HT1080 (cell line): ENCODE results near the gene MYH7B. TPM values are rescaled to one million over a fixed set of nuclear protein-coding genes. Genes with fewer than 3 reads are reported as not detected.

Experiments used
- DNase-seq: peaks from one replicate; pipeline ENCODE4 v3.0.0-alpha.2; 2015; ENCODE audit warnings: low read depth
- total RNA-seq: library from RNA; depleted of rRNA; stranded (reverse); fragments of >200 nt; shearing (Covaris generic); gene quantifications from 2 replicates; pipeline ENCODE4 v1.2.3, GENCODE V29; 2014

The MYH7B gene
- total RNA-seq, 1 experiment from 2014 or later = not detected

- DNase-seq = no peak
These were observed 34.6 kb downstream of the MYH7B start for GRCh38 chr20:34990231-34990630.

- no peak for DNase-seq
These were observed 35.1 kb downstream of the MYH7B start for GRCh38 chr20:34990661-34991214.

- no peak for DNase-seq
These were observed 37.2 kb downstream of the MYH7B start for GRCh38 chr20:34992751-34993417.

DNA sequence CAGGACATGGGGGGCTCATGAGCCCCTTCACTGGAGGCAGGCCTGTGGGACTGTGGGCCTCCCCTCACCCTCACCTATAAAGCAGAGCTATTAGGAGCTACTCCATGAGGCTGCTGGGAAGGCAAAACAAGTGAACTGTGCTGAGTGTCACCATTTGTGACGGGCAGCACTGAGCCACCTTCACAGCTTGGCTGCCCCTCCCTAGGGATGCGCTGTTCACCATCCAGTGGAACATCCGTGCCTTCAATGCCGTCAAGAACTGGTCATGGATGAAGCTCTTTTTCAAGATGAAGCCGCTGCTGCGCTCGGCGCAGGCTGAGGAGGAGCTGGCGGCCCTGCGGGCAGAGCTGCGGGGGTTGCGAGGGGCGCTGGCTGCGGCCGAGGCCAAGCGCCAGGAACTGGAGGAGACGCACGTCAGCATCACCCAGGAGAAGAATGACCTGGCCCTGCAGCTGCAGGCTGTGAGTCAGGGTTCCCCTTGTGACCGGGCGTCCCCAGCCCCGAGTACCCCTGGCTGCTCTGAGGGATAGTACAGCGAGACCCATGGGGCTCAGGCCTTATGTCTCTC is 38.4 kb downstream of the MYH7B start:
- DNase-seq = no peak

GRCh38 chr20:34994509-34995131 is 39.0 kb downstream of the MYH7B start:
- no peak for DNase-seq

DNA sequence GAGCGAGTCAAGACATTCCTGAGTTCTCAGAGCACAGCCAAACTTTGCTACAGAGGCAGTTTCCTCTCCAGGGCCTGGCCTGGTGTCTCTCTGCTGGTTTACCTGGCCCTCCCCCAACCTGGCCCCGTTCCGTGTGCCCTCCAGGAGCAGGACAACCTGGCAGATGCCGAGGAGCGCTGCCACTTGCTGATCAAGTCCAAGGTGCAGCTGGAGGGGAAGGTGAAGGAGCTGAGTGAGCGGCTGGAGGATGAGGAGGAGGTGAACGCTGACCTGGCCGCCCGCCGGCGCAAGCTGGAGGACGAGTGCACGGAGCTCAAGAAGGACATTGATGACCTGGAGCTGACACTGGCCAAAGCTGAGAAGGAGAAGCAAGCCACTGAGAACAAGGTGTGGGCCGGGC is 39.5 kb downstream of the MYH7B start:
- no peak for DNase-seq

DNA sequence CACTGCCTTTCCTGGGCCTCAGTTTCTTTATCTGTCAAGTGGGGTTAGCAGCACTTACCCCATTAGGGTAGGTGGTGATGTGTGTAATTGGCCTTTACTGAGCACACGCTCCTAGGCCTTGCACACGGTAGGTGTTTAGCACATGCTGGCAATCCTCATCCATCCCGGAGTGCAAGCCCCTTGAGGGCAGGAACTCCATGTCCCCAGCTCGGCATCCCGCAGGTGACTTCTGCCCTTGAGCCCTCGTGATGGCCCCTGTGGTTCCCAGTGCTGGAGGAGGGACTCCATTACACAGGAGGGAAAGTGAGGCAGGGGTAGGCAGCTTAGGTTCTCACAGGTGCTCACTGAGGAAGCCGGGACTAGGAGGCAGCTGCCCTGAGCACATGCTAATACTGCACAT is 40.0 kb downstream of the MYH7B start:
- no peak for DNase-seq

- no peak for DNase-seq
These were observed 40.8 kb downstream of the MYH7B start for GRCh38 chr20:34996243-34997028.

- no peak for DNase-seq
These were observed 41.5 kb downstream of the MYH7B start for GRCh38 chr20:34997131-34997561.

DNA sequence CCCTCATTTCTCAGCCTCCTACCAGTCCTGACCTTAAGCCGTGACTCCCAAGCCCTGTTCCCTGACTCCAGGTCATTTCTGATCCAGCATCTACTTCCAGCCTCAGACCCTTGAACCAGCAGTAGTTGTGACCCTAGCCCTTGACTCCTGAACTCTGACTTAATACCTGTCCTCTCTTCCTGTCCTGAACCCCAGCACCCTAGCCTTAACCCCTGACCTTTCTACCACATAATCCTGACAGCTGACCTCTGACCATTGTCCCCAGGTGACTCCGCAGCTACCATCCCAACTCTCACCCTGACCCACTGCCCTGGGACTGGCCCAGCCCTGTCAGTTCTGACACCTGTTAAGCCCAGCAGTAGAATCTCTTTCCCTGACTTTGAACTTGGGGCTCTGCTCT is 42.1 kb downstream of the MYH7B start:
- DNase-seq = no peak

- DNase-seq = no peak
These were observed 42.8 kb downstream of the MYH7B start for GRCh38 chr20:34998331-34998950.

- no peak for DNase-seq
These were observed 43.4 kb downstream of the MYH7B start for GRCh38 chr20:34999021-34999451.

DNA sequence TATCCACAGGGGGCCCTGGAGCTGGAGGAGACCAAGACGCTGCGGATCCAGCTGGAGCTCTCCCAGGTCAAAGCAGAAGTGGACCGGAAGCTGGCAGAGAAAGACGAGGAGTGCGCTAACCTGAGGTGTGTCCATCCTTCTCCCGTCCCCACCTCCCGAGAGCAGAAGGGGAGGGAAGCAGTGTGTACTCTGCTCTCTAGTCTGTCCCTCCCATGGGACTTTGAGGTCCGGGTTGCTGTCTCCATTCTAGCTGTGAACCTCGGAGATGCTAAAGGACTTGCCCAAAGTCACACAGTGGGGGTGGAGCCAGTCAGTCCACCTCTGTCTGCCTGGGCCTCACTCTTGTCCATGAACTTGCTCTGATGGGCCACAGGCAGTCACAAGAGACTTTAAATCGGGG is 44.1 kb downstream of the MYH7B start:
- no peak for DNase-seq

- DNase-seq = no peak
These were observed 44.7 kb downstream of the MYH7B start for GRCh38 chr20:35000311-35000921.

DNA sequence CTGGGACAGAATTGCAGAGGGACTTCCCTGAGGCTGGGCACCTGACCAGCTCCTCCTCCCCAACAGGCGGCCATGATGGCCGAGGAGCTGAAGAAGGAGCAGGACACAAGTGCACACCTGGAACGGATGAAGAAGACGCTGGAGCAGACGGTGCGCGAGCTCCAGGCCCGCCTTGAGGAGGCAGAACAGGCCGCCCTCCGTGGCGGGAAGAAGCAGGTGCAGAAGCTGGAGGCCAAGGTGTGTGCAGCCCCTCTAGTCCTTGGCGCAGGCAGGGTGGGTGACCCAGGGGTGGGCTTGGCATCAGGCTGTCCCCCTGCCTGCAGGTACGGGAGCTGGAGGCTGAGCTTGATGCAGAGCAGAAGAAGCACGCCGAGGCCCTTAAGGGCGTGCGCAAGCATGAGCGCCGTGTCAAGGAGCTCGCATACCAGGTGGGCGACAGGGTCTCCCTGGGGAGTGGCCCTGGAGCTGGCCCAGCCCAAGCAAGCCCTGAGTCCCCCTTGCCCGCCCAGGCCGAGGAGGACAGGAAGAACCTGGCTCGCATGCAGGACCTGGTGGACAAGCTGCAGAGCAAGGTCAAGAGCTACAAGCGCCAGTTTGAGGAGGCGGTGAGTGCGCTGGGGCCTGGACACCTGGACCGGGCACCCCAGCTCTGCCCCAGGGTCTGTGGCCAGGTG is 45.4 kb downstream of the MYH7B start:
- no peak for DNase-seq

DNA sequence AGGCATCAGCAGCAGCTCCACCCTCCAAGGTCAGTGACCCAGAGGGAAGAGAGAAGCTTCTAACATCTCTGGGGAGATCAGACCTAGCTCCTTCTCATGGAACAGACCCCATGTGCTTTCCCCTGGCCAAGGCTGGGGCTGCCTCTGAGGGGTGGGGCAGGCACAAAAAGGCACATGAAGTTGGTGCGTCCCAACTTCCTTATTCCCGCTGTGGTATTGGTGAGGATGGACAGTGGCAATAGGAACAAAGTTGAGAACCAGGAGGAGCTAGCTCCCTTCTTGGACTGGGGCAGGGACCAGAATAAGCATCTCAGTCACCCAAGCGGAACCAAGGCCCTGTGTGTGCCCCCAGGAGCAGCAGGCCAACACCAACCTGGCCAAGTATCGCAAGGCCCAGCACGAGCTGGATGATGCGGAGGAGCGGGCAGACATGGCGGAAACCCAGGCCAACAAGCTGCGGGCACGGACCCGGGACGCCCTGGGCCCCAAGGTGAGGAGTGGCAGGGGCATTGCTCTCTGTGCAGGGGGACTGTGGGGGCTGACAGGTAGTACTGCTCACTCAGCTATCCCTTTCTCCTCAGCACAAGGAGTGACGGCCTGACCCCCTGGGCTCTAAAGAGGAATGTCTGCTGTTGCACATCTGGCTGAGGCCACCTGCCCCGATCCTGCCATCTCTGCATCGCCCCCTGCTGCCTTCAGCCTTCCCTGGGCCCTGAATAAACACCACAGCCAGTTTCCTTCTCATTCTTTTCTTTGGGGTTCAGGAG is 46.1 kb downstream of the MYH7B start:
- no peak for DNase-seq

DNA sequence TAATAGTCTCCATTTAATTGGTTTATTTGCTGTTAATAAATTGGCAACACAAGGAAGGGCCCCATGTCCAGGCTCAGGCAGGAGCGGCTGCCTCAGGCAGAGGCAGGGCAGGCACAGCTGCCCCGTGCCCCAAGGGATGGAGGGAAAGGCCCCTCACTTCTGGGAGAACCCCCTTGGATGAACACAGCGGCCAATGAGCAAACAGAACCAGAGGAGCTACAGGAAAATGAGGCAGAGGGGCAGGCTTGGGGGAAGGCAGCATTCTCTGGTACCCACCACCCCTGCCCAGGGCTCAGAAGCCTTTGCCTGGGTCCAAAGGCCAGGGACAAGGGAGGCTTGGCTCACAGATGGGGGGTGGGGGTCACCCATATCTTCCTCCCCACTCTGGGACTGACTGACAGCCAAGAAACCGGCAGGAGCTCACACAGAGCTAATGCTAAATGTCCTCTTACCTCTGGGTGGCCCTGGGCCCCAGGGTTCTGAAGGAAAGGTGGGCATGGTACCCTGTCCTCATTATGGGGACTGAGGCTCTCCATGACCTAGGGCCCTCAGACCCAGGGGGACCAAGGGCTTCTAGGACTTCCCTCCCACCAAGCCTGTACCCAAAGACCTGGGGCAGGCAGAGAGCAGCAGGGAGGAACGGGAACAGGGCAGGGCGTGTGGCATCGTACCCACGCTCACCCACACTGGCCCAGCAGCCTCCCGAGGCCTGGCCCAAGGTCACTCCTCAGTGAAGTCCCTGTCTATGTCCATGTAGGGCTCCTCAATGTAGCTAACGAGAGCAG is 47.0 kb downstream of the MYH7B start:
- DNase-seq = no peak

DNA sequence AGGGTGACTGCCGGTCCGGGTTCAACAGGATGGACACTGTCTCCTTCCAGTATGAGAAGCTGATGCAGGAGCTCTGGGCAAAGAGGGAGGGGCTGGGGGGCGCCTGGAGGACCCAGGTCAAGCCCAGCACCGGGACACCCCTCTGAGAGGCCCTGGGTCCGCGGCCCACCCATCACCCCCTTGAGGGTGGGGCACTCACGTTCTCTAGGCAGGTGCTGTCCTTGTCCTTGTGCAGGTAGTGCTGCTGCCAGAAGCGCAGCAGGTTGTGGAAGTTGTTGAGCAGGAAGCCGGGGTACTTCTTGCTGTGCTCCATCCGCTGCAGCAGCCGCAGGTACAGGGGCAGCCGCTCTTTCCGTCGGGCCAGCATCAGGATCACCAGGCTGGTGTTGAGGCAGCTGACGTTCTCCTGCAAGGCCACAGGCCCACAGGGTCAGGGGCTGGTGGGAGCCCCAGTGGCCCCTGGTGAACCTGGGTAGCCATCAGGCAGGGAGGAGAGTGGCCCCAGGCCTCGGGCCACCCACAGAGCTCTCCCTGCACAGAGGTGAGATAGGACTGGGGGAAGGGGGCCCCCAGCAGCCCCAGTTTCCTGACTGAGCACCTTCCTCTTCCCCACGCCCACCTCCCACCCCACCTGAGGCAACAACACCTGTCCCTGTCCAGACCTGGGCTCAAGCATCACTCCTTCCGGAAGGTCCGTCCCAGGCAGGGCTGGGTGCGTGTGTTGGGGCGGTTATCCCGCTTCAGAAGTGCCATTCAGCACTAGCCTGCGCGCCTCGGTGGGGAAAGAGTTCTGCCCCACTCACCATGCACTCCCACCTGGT is 47.8 kb downstream of the MYH7B start:
- no peak for DNase-seq
